NK-92 treated with Interleukin-12 subunit alpha and Interleukin-12 subunit beta, amount 100 ng/mL, for 24 hours (cell line): ENCODE results near the gene PWWP2B.

Source experiments
- DNase-seq: peaks from one replicate; lab custom pipeline; 2025; lab: John Stamatoyannopoulos, UW

PWWP2B gene

DNA sequence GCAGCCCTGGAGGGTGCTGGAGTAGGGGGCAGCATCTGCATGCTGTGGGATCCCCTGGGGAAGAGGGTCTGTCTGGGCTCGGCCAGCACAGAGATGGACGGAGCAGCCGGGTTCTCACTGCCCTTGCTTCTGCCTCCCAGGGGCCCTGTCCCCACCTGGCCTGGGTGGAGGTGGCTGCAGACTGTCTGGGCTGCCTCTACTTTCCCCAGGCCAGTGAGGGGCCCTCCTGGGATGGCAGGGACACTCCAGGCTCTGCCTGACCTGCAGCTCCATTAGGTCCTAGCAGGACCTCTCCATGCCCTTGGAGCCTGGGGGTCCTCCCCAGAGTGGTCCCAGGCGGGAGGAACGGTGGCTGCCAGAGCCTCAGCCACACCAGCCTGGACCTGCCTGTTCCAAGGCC, 63.7 kb downstream of the PWWP2B start:
- DNase-seq, result no peak

DNA sequence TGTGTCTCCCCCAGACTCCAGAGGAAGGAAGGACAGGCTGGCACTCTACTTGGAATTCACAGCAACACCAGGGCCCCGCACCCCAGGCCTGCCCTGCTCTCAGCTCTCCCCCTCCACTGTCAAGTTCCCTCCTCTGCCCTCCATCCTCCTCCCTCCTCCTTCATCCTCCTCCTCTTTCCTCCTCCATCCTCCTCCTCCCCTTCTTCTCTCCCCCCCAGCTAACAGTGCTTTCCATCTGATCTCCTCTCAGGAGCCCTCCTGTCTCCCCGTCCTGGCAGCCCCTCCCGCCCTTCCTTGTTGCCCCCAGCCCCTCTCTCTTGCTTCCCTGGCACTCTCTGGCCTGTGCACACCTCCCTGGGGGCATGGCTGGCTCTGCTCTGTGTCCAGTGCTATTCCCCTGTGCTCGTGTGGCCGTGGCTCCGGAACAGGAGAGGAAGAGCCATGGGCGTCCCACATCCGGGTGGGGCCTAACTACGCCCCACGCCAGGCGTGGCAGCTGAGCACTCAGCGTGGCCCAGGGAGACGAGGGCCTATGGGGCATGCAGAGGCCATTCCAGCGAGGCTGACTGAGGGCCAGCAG, 64.2 kb downstream of the PWWP2B start:
- no peak for DNase-seq

DNA sequence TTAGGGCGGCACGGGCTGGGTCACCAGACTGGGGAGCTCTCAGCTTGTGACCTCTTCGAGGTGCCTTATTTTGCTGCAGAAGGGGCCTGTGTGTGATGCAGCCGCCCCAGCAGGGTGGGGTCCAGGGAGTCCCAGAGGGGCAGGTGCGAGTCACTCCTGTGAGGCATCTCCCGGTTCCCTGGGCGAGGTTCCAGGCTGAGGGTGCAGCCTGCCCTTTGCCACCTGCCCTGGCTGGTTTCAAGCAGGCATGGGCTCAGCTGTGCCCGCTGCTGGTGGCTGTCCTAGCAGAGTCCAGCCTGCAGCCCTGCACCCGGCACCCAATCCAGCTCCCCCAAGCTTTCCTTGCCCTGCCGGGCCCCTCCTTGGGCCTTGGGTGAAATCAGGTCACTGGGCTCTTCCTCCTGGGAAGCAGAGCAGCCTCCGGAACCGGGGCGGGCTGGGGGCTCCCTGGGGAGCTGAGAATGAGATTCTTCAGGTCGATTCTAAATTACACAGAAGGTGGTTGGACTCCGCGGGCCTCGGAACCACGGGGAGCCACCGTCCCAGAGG, 64.8 kb downstream of the PWWP2B start:
- no peak for DNase-seq

DNA sequence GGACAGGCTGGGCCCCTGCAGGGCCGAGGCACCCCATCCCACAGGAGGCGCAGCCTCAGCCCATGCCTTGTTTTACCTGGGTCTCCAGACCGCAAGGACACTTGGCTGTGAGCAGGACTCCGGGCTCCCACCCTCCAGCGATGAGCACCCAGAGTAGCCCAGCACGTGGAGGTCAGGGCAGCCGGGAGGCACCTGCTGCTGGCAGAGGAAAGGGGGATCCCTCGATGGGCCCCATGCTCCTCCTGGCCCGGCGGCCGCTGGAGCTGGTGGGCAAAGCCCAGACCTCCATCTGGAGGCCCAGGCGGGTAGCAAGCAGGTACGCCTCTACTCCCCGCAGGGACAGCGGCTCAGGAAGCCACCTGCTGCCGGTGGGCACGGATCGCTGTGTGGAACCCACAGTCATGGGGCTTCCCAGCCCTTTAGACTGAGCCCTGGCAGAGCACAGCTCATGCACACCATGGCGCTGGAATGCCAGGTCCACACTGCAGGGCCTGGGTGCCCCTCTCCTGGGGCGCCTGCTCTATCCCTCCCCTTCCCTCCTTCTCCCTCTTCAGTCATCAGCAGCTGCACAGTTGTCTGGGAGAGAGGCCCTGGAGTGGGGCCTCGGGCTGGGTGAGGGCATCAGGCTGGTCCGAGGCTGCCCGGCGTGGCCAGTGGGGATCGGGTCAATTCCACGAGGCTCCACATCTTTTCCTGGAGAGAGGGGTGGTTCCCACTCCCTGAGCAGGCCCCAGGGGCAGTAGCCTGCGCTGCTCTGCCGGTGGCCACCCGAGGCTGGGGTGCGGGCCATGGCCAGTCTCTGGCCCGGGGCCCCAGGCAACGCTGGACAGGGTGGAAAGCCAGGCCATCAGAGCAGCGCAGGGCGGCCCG, 65.7 kb downstream of the PWWP2B start:
- no peak for DNase-seq

DNA sequence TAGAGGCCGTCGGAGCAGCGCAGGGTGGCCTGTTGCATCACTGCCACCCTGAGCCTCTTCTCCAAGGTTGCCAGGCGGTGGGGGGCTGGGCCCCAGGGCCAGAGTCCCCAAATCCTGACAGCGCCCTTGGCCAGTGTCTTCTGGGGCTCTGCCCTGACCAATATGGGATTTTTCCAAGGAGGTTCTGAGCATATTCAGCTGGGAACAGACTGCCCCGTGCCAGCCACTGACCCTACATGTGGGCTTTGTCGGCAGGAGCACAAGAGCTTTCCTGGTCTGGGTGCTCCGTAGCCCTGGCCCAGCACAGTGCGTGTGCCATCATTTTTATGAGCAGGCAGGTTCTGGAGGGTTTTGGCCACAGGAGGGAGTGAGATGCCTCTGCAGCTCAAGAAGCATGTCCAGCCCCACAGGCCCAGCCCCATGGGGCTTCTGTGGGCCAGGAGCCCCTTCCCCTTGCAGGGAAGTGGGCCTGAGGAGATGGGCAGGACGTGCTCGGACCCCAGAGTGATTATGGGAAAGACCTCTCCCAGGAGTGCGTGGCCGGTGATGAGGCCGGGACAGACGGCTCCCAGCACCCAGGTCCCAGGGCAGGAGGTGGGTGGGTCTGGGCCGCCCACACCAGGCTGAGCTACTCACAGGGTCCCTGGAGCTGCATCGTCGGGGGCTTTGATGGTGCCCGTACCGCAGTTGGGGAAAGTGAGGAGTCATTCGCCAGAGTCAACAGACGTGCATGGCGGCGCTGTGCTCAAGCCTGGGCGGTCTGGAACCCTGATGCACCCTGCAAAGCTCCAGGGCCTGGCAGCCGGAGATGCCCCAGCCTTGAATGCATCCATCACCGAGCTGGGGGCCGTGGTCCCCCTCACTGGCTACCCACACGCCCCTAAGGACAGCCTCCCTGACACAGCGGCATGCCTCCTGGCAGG, 66.6 kb downstream of the PWWP2B start:
- no peak for DNase-seq

DNA sequence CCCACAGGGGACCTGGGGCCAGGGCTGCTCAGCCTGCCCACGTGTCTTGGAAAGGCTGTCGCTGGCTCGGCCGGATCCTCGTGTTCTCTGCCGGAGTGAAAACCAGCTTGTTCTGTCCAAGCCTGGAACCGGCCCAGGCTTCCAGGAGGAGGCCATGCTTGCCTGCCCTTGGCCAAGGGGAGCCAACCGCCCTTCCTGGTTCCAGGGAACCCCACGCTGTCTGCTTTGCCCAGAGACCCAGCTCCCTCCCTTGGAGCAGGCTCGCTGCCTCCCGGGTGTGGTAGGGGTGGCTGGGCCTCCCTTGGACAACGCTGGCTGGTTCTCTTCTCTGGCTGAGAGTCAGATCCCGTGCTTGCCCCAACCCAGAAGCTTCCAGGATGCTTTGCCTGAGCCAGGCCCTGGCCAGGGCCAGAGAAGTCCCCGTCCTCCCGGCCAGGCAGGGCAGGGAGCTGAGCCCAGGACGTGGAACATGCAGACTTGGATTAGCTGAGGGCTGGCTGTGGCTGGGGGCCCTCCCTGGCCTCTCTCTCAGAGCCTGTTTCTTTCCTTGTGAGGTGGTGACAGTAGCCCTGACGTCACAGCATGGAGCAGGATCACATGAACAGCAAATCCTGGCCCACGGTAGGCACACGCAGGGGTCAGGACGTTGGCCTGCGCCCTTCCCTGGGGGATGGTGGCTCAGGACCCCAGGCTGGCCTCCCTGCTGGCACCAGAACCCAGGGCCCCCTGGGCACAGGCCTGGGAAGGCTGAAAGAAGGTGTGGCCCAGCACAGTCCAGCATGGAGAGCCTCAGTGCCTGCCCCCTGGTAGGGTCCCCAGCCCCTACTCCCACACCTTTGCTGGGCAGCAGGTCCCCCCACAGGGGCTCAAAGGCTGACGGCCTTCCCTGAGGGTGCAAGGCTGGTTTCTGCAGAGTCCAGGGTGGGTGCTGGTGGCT, 67.5 kb downstream of the PWWP2B start:
- DNase-seq, result no peak

DNA sequence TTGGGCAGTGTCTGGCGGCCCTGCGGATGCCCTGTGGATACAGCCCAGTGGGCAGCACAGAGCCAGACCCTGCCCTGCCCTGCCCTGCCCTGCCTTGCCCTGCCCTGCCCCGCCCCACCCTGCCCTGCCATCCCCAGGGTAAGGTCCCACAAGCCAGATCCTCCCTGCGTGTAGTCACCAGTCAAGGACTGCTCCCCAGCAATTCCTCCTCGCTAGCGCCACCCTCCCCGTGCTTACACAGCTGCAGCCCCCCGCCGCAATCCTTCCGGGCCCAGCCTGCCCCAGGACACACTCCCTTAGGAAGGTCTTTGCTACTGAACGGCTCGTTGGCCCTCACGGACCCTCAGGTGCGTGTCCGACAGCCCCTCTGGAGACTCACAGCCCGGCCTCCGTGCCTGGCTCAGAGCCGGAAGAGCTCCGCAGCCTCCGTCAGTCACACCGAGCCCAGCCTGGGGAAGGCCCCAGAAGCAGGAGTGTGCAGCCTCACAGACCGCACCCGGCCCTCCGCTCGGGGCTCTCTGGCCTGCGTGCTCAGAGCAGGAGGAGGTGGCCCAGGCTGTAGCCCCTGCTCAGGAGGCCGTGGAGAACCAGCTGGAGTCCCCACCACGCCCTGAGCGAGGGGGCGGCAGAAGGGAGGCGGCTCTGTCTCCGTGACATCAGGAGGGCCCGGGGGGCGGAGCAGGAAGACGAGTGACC, 68.3 kb downstream of the PWWP2B start:
- DNase-seq, result no peak

DNA sequence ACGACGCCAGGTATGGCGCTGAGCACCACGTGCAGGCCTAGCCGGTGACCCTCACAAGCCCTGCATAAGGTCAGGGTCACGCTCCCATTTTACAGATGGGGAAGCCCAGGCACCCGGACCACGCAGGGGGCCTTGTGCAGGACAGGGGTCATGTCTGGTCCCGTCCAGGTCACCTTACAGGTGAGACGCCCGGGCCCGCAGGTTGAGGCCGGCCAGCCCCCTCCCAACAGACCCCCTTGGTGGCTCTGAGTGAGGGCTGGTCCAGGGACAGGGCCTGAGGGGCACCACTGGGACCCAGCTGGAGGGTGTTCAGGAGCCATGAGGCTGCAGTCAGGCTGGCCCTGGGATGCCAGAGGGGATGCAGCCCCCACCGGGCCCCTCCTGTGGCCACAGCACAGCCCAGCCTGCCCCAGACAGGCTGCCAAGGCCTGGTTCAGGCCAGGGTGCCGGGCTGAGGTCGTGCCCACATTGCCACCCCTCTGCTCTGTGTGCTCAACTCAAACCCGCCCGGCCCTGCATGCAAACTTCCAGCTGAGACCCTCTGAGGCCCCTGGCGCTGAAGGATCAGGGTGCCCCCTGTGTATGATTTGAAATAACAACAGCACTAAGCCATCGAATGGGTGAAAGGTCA, 69.0 kb downstream of the PWWP2B start:
- DNase-seq, result no peak

DNA sequence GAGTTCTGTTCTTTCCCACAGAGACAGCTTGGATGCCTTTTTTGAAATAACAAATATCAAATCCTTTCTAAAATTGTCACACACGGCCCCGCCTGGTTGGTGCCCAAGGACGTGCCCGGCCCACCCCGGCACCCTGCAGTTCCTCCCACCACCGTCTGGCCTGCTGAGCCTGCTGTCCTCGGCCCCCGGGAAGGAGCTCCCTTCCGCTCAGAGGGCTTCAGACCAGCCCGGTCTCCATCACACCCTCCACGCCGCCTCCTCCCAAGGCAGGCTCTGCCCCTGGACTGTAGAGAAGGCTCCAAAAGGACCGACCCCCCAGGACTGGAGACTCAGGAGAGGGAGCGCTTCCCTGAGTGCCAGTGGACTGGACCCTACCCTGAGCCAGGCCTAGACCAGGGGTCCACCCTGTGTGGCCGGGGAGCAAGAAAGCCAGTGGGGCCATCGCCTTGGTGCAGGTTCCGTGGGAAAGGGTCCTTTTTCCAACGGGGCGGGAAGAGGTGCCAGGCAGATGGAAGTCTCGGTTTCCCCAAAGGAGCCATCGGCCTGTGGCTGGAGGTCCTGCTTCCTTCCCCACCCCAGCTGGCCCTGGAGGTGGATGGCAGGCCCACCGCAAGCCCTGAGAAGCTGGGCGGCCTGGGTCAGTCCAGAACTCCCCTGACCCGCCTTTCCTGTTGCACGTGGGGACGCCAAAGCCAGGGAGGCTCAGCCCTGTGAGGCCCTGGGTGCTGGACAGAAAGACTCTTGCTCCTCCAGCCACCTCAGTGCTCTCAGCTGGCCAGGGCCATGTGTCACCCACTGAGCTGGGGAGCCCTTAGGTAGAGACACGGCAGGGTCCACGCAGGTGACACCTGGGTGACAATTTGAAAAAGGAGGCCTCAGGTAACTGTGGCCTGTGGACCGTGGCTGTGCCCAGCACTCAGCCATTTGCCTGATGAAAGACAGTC, 69.8 kb downstream of the PWWP2B start:
- DNase-seq, result no peak
